ENCODE results near the gene EMX1.

Gene EMX1

DNA sequence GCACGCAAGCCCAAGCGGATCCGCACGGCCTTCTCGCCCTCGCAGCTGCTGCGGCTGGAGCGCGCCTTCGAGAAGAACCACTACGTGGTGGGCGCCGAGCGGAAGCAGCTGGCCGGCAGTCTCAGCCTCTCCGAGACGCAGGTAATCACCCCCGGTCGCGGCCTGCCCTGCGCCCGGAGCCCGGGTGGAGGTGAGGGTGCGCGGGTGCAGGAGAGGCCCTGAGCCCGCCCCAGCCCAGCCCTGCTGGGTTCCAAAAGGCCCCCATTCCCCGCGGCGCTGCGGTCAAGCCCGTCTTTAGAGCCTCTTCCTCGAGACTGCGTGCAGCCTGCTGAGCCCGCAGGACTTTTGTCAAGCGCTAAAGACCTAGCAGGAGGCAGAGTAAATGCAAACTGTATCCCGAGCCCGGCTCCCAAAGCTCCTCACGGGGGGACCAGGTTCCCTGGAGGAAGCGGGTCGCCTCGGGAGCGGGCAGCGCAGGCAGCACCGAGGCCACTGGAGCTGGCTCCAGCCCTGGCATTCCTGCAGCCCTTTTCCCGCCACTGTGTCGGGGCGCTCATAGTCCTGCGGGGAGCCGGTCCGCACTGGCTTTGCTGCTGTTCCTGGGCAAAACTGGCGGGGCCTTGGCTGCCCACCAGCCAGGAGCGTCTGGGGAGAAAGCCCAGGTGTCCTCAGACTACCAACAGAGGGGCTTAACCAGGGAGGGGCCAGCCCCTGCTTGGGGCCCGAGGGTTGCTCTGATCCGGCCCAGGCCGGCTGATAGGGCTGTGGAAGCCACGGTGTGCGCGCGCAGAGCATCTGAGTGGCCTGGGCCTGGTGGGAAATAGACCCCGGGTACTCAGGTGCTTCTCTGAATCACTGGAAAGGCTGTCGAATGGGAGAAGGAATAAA lies 7.3 kb downstream of the EMX1 start:
- no peak for DNase-seq (ENCODE audit: low read depth)

DNA sequence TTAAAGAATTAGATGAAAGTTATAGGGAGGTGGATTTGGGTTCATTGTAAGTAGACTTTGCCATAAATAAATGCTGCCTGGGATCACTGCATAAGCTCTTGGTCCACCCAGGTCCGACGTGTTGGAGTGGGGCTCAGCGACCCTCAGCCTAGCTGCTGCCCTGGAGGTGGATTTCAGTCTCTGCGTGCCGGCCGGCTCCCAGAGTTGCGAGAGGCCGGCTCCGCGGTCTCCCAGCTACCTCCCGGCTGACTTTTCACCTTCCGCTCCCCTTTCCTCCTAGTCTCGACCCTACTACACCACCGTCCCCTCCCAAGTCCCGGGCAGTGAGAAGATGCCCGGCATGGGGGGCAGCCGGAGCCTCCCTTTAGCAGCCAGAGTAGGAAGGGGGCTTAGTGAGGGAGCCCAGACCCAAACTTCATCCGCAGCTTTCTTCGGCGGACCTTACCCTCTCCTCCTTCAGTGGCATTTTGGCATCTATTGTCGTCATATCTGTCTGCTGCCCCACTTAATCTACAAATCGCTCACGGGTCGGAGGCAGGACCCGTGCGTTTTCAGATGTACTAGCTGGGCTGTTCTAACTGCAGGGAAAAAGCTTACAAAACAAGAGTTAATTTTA lies 8.1 kb downstream of the EMX1 start:
- no peak for DNase-seq (ENCODE audit: low read depth)

DNA sequence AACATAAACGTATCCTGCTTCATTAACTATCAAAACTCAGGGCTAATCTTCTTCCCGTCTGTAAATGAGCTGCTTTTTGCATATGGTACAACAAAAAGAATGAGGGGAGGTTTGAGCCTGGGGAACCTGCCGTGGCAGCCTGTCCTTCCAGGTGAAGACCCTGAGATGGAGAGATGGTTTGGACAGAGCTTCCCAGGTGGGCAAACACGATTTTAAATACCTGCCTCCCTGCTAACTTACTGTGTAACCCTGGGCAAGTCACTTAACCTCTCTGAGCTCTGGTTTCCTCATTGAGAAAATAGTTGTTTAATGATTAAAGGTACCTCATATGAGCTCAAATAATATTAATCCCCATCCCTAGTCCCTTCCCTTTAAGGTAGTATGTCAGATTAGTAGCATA lies 9.0 kb downstream of the EMX1 start:
- no peak for DNase-seq (ENCODE audit: low read depth)

DNA sequence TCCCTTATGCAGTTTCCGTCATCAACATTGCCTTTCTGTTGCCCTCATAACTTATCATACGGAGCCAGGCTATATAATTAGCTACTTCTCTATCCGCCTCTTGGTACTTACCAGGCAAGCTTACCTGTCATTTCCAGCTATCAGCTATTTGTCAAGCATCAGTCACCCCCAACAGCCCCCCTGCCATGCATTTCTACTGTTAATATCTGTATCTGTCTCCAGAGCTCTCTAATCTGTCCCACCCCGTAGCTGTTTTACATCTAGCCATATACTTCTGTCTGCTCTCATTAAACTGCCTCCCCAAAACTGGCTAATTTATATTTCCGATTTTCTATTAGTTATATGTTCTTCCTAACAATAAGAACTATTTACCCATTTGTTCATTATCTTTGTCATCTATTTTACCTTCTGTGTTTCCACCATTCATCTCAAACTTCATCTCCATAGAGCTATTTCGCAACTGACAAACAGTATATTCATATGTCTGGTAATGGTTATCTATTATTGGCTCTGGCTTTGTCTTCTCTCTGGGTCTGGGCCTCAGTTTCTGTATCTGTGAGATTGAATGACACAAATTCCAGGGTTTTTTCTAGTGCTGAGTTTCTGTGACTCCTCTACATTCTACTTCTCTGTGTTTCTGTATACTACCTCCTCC lies 9.6 kb downstream of the EMX1 start:
- no peak for DNase-seq (ENCODE audit: low read depth)

DNA sequence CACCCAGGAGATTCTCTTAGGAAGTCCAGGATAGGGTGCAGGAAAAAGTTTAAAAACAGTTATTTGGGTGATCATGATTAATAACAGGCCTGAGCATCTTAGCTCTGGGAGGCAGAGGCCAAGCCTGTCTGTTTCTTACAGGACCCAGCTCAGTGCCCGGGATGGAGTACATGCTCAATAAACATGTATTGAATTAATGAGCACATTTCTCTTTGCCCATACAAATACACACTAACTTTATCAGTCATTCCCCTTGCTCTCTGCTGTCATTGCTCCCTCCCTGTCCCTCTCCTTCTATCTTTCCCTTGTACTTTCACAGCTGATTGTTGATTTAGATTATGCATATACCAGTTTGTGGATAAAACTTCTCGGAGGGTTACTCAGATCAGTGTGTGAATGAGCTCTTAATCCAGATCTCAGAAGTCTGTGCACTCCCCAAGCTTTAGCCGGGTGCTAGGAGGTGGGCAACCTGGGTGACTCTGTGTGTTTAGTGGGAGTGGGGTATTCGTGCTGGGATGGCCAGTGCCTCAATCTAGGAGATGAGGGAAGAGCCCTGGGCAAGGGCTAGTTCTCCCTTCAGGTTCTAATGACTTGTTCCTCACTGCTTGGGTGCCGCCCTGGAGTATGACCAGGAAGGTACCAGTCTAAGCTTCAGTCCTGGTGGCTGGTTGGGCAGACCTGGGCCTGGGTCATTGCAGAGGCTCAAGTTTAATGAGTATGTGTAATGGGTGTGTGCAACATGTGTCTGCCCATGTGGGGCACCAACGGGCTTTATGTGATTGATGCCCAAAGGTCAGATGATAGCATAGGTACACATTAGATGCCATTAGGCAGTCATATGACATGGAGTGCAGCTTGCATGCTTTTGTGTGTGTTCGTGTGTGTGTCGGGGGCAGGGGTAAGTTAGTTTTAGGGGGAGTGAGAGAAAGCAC lies 10.6 kb downstream of the EMX1 start:
- DNase-seq (ENCODE audit: low read depth): no peak

DNA sequence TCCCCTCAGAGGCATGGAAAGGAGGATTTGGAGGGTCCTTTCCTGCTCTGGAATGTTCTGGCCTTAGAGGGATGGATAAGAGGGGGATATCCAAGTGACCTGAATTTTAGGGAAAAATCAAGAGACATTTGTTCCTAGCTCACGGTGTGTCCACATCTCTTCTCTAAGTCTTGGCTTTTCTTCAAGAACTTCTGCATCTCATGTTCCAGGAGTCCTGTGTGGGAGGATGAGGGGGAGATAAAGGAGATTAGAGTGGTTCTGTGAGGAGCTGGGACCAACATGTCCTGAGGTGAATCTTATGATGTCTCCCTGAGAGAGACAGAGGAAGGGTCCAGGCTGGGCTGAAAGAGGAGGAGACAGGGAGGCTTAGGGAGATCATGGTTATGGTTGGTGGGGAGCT lies 11.7 kb downstream of the EMX1 start:
- no peak for DNase-seq (ENCODE audit: low read depth)

DNA sequence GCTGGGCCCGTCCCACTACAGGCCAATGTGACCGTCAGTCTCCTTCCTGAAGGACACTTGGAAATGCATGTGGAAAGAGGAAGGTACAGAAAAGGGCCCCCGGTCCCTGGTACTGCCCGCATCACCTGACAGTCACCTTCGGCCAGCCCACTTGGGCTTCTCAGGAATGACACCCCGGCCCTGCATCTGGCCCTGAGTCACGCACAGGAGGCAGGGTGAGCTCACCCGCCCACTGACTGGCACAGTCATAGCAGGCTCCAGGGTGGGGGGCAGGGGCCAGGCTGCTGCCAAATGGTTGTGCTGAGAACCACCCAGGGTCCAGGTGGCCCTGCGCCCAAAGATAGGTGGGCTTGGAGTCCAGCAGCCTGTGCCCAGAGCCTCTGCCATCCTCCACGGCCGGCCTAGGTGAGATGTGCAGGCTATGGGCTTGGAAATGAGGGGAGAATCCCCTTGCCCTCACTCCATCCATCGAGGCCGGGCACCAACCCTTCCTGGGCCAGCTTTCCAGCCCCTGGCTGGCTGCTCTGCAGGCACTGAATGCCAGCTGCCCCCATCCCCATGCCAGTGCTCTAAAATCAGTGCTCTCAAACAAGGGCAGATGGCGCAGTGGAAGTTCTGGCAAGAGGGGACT lies 14.1 kb downstream of the EMX1 start:
- peak; percentile 22 for DNase-seq (ENCODE audit: low read depth)

DNA sequence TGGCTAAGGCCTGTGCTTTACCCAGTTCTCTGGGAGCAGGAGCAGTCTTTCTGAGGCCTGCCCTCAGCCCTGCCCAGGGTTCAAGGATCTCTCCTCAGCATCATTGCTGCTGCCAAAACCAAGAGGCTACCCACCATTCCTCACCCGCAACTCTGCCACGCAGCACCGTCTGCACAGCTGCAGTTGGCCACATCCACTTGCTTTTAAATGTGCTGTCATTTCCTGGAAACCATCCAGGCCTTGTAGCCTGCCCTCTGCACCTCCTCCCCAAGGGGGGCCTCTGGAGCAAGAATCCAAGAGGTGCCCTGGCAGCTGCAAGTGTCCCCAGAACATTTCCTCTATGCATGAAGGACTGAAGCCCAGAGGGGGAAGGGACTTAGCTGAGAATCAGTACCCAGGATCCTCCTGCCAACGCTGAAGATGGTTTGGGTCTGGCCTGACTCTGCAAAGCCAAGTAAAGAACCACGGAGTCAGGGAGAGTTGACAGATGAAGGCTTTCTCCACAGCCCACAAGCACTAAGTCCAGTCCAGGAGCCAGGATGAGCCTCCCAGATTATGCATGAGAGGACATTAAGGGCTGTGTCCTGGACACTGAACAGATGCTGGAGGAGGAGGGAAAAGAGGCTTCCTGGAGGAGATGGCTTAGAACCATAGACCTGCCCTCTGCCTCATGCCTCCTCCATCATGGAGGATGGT lies 14.9 kb downstream of the EMX1 start:
- no peak for DNase-seq (ENCODE audit: low read depth)

DNA sequence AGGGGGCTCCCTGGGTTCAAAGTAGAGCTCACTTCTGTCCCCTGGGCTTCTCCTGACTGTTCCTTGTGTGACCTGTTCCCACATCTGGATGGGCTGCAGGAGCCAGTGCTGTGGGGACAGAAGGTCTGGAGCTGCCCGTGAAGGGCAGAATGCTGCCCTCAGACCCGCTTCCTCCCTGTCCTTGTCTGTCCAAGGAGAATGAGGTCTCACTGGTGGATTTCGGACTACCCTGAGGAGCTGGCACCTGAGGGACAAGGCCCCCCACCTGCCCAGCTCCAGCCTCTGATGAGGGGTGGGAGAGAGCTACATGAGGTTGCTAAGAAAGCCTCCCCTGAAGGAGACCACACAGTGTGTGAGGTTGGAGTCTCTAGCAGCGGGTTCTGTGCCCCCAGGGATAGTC lies 15.5 kb downstream of the EMX1 start:
- no peak for DNase-seq (ENCODE audit: low read depth)

DNA sequence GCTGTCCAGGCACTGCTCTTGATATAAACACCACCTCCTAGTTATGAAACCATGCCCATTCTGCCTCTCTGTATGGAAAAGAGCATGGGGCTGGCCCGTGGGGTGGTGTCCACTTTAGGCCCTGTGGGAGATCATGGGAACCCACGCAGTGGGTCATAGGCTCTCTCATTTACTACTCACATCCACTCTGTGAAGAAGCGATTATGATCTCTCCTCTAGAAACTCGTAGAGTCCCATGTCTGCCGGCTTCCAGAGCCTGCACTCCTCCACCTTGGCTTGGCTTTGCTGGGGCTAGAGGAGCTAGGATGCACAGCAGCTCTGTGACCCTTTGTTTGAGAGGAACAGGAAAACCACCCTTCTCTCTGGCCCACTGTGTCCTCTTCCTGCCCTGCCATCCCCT lies 15.9 kb downstream of the EMX1 start:
- DNase-seq (ENCODE audit: low read depth): no peak

DNA sequence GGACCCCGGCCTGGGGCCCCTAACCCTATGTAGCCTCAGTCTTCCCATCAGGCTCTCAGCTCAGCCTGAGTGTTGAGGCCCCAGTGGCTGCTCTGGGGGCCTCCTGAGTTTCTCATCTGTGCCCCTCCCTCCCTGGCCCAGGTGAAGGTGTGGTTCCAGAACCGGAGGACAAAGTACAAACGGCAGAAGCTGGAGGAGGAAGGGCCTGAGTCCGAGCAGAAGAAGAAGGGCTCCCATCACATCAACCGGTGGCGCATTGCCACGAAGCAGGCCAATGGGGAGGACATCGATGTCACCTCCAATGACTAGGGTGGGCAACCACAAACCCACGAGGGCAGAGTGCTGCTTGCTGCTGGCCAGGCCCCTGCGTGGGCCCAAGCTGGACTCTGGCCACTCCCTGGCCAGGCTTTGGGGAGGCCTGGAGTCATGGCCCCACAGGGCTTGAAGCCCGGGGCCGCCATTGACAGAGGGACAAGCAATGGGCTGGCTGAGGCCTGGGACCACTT lies 16.4 kb downstream of the EMX1 start:
- no peak for DNase-seq (ENCODE audit: low read depth)

DNA sequence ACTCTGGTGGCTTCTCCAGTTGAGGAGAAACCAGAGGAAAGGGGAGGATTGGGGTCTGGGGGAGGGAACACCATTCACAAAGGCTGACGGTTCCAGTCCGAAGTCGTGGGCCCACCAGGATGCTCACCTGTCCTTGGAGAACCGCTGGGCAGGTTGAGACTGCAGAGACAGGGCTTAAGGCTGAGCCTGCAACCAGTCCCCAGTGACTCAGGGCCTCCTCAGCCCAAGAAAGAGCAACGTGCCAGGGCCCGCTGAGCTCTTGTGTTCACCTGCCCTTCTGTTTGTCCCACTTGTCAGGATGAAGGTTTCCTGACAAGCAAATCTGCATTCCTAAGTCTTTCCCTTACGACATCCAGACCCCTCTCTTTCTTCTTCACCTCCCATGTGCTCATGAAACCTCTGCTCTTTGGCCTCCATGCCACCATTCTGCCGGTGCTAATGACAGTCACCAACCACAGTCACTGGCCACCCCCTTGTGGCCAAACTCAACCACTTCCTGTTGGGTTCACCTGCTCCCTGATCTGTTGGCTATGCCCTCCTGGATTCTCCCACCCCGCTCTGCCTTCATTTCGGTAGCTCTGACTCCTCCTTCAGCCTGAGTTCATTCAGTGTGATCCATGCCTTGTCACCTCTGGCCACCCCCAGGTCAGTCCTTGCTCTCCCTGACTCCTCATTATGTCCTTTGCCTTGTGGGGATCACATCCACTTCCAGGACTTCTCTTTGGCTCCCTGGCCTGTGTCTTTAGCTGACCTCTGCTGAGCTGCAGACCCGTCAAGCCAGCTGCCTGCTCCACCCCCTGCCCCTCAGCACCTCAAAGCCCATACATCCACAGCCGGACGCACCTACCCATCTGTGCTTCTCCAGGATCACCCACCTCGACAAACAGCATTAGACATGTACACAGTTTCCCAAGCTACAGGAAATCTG lies 17.6 kb downstream of the EMX1 start:
- no peak for DNase-seq (ENCODE audit: low read depth)

DNA sequence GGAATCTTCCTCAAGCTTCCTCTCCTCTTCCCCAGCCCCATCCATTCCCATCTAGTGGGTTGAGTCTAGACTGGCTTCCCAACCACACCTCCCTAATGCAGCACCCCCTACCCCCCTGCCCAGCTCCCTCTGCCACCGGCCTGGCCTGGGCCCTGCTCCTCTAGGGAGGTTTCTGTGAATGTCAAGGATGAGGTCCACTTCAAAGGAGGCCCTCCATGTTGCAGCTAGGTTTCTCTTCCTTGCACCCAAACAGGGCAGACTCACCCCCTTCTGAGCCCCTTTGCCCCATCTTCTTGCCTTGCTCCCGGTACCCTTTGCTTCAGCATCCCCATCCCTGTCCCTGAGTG lies 18.3 kb downstream of the EMX1 start:
- no peak for DNase-seq (ENCODE audit: low read depth)

DNA sequence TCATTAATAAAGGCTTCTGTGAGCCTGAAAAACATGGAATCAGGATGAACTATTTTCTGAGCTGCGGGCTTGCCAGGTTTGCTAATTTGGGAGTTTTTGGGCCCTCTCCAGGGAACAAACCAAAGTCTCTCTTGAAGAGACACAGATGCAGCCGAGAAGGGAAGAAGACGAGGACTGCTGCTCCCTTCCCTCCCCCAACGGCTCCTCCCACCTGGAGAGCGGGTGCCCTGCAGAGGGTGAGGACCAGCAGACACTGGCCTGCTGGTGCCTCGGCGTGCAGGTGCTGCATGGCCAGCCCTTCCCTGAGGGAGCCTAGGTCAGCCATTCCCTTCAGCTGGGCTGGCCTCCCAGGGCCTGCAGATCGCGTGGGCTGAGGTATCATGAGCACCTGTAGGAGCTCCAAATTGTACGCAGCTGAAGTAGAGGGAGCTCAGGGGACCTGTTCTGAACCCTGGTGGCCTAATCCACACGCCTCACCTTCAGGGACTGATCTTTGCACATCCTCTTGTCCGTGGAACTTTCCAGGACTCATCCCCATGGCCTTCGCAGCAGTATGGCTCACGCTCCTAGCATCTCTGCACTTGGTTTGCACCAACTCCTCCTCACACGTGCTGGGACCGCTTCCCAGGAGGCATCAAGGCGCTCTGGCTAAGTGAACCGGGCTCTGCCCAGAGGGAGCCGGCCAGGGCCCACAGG lies 19.5 kb downstream of the EMX1 start:
- no peak for DNase-seq (ENCODE audit: low read depth)

DNA sequence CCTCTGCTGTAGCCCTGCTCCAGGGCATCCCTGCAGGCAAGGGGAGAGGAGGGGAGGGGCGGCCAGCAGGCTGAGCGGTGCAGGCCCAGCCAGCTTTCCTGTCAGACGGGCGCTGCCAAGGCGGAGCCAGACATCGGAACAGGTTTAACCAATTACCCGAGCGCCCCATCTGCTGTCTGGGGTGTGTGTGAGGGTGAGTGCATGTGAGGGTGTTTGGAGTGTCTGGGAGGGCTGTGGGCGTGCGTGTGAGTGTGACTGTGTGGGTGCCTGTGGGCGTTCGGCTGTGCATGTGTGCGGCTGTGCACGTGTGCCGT lies 20.0 kb downstream of the EMX1 start:
- no peak for DNase-seq (ENCODE audit: low read depth)

DNA sequence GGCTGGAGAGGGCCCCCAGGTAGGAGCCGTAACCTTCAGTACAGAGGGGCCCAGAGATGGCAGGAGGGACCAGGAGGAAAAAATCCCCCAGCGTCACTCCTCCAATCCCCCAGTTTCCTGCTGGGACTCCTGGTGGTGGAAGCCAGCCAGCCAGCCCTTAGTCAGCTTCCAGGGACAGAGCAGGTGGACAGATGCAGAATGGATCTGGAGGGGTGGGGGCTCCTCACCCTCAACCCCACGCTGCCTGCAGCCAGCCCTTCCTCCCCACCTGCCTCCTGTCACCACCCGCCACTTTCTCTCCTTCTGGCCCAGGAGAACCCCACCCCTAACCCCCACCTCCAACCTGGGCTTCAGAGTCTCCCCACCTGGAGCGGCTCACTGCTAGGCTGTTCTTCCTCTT lies 21.1 kb downstream of the EMX1 start:
- no peak for DNase-seq (ENCODE audit: low read depth)

DNA sequence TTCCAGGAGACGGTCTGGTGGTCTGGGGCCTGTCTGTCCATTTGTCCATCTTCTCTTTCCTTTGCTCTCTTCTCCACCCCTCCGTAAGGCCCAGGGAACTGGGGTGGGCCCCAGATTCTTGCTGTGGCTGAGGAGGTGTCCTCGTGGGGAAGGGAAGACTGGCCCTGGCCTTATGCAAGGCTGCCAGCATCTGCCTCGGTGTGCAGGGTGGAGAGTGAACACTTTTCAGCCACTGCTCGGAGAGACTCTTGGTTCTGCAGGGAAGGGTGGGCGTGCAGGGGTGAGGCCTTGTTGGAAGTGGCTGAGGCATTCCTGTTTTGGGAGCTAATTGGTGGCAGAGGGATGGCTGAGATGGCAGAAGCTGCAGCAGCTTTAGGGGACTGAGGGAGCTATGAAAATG lies 23.0 kb downstream of the EMX1 start:
- no peak for DNase-seq (ENCODE audit: low read depth)

DNA sequence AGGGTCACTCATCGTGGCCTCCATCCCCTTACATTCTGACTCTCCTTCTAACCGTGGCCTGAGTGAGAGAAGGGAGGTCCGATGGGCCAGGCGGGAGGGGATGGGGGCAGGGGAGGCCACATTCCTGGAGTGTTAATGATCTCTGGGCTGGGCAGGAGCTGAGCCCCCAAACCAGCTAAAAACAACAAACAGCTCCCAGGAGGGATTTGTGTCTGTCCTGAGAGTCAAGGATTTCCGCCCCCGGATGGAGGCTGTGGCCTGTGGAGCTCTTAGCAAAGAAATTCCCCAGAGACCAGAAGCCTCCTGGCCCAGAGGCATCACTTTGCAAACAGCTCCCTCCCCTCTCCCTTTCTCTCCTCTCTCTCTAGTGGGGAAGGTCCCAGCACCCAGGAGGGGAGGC lies 23.5 kb downstream of the EMX1 start:
- DNase-seq (ENCODE audit: low read depth): peak; percentile 44

DNA sequence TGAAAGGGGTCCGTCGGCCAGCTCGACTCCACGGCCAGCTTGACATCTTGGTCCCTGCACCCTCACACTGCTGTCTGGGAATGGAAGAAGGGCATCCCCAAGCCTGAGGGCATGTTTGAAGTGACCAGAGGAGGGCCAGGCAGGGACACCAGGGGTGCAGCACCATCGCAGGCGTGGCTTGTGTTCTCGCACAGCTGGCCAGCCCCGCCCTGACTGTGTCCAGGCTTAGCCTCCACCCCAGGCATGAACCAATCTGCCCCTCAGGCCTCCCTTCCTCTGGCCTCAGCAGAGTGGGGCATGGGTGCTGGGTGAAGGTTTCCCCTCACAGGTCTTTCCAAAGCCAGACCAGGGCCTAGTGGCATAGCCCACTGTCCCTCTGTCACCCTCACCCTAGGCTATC lies 25.0 kb downstream of the EMX1 start:
- DNase-seq (ENCODE audit: low read depth): no peak
